ENCODE measurements around the gene TMIGD2. TPM values are rescaled to one million over a fixed set of nuclear protein-coding genes. Genes with fewer than 3 reads are reported as not detected.

TMIGD2 gene
- total and polyA plus RNA-seq, 2 of the 4 experiments (the other 2 are of a cell fraction), result not detected

GRCh38 chr19:4258181-4258580 lies 44.0 kb downstream of the TMIGD2 start:
- Histone ChIP-seq H2BK5ac (ENCODE audit: low read depth, low read length, poor library complexity, severe bottlenecking) (no peak overlapping the region), H3K79me1 (ENCODE audit: low read depth in 1 of 2, low read length in 2 of 2) (no peaks in the 10 kb centered on the region), H3K14ac (replicated peaks; ENCODE audit: low read depth, low read length) (no peak overlapping the region), H2AK5ac (ENCODE audit: low read depth, low read length) (no peak overlapping the region), H2BK20ac (ENCODE audit: low read depth, low read length) (no peak overlapping the region), H2BK15ac (ENCODE audit: low read depth, low read length) (no peak overlapping the region), H3K36me3 (ENCODE audit: control insufficient read depth, insufficient read depth, low read length) (peaks cover 43% of the 10 kb centered on the region), H4K91ac (ENCODE audit: insufficient read depth, low read depth, low read length) (no peak overlapping the region), H3K56ac (ENCODE audit: extremely low read depth, insufficient read depth, low read length) (no peak overlapping the region), H3K9ac (ENCODE audit: low read depth, low read length) (no peak overlapping the region), H3K4ac (ENCODE audit: low read depth, low read length) (no peak overlapping the region), H2BK120ac (ENCODE audit: low read depth, low read length) (no peak overlapping the region), H4K20me1 (ENCODE audit: insufficient read depth, low read length) (no peaks in the 10 kb centered on the region), H3K27me3 (ENCODE audit: control insufficient read depth, insufficient read depth, low read length) (no peaks in the 10 kb centered on the region), H3K18ac (ENCODE audit: low read depth, low read length) (no peak overlapping the region), H3K4me2 (ENCODE audit: low read depth, low read length) (no peak overlapping the region), H3K4me1 (ENCODE audit: control insufficient read depth, insufficient read depth, low read length) (no peaks in the 10 kb centered on the region), H4K8ac (ENCODE audit: low read depth in 2 of 2, low read length in 2 of 2) (no peak overlapping the region), H2AK9ac (replicated peaks; ENCODE audit: low read depth, low read length, poor library complexity) (no peak overlapping the region), H3K9me3 (ENCODE audit: control insufficient read depth, insufficient read depth, low read length) (peaks cover 8% of the 10 kb centered on the region; the same call in 1 of the 2 replicates), H3K27ac (ENCODE audit: insufficient read depth, low read length) (no peak overlapping the region), H3K23ac (ENCODE audit: low read depth, low read length) (no peak overlapping the region), H2AFZ (replicated peaks; ENCODE audit: low read length, poor library complexity) (no peak overlapping the region), H3K4me3 (ENCODE audit: insufficient read depth, low read depth, low read length) (no peak overlapping the region), H3K9me1 (ENCODE audit: insufficient read depth, low read length) (no peaks in the 10 kb centered on the region), H4K5ac (ENCODE audit: low read depth, low read length) (no peak overlapping the region)
- 96% methylated on average over 19 of the region's 28 CpGs; no CpG with 5 or more reads in 1 of the 2 experiments for WGBS, 2 experiments (ENCODE audit: extremely low coverage in 2 of 2, insufficient read length in 1 of 2)
- ATAC-seq (ENCODE audit: low read depth) (no peak), DNase-seq (no peak)
- CTCF ChIA-PET, result interaction anchor here (1.9 kb wide), 1 partner anchor 9 kb away, joined by 4 read pairs; no protein-coding TSS in a partner anchor
- dilution Hi-C loops (cut with HindIII; ENCODE audit: low sequenced_read_pairs, unreplicated experiment), result no loop called here
- in situ Hi-C loops (cut with MboI; ENCODE audit: low sequenced_read_pairs), result no loop called here
- POLR2A ChIA-PET (ENCODE audit: unreplicated experiment), result no interaction called here
- no peak for TF ChIP-seq RFX5 (IDR thresholded peaks at IDR 0.05; ENCODE audit: low read depth, low read length)
- no peak for TF ChIP-seq FOS (IDR thresholded peaks at IDR 0.05; ENCODE audit: low read depth, low read length)
- no peak for TF ChIP-seq MAFK (IDR thresholded peaks at IDR 0.05; ENCODE audit: low read depth, low read length)
- no peak for TF ChIP-seq BHLHE40 (IDR thresholded peaks at IDR 0.05; ENCODE audit: low read depth, low read length)
- no peak for TF ChIP-seq CHD1 (IDR thresholded peaks at IDR 0.05; ENCODE audit: low read depth, low read length)
- TF ChIP-seq, protein P1, sequence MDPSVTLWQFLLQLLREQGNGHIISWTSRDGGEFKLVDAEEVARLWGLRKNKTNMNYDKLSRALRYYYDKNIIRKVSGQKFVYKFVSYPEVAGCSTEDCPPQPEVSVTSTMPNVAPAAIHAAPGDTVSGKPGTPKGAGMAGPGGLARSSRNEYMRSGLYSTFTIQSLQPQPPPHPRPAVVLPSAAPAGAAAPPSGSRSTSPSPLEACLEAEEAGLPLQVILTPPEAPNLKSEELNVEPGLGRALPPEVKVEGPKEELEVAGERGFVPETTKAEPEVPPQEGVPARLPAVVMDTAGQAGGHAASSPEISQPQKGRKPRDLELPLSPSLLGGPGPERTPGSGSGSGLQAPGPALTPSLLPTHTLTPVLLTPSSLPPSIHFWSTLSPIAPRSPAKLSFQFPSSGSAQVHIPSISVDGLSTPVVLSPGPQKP (IDR thresholded peaks at IDR 0.05; ENCODE audit: borderline replicate concordance, low read depth, low read length), result no peak
- TF ChIP-seq CEBPB (IDR thresholded peaks at IDR 0.05; ENCODE audit: low read depth, low read length), result no peak
- TF ChIP-seq USF2 (IDR thresholded peaks at IDR 0.05; ENCODE audit: low read depth, low read length), result no peak
- no peak for TF ChIP-seq RAD21 (IDR thresholded peaks at IDR 0.05; ENCODE audit: low read length)
- no peak for TF ChIP-seq NFE2L2 (IDR thresholded peaks at IDR 0.05; ENCODE audit: low read depth, low read length)
- TF ChIP-seq CTCF (conservative IDR thresholded peaks at IDR 0.05; ENCODE audit: low read depth, low read length), result no peak
- no peak for TF ChIP-seq SMC3 (IDR thresholded peaks at IDR 0.05; ENCODE audit: low read depth, low read length)
- no peak for TF ChIP-seq POLR2A (IDR thresholded peaks at IDR 0.05; ENCODE audit: low read depth, low read length)
- no TSS peak for BruUV-seq (replicated peaks)
- intact Hi-C loops (cut with micrococcal nuclease), result no loop called here
